ENCODE data around the gene BASP1. TPM values are rescaled to one million over a fixed set of nuclear protein-coding genes. Genes with fewer than 3 reads are reported as not detected.

Gene BASP1
- total and polyA plus RNA-seq, 12 donors, result 7.0 to 24.9 (median 12.7) TPM

- no peaks in the 10 kb centered on the region for H3K27me3 ChIP-seq
- 67 to 74% (median 73%) methylated on average over 5 of the region's 5 CpGs for WGBS, 4 donors
- DNase-seq, result no peak
- H3K27ac ChIP-seq, result no peak overlapping the region
- no peaks in the 10 kb centered on the region for H3K4me1 ChIP-seq (replicated peaks in 1 of 2)
- intact Hi-C loops (cut with DNase I), result no loop called here
- H3K36me3 ChIP-seq (replicated peaks in 1 of 2), result no peaks in the 10 kb centered on the region
- TF ChIP-seq CTCF (IDR thresholded peaks at IDR 0.05) (no peak), POLR2A (IDR thresholded peaks at IDR 0.05) (no peak)
- H3K4me3 ChIP-seq, result no peak overlapping the region
- H3K9me3 ChIP-seq (replicated peaks in 1 of 3), result no peaks in the 10 kb centered on the region
Observed at GRCh38 chr5:17174965-17175364, 42.5 kb upstream of the BASP1 start.

GRCh38 chr5:17177501-17178372, 39.7 kb upstream of the BASP1 start:
- no peak overlapping the region for H3K27ac ChIP-seq
- no peak overlapping the region for H3K4me3 ChIP-seq
- WGBS, 4 donors, result 67 to 76% (median 70%) methylated on average over 6 of the region's 6 CpGs
- H3K36me3 ChIP-seq (replicated peaks in 1 of 2), result no peaks in the 10 kb centered on the region
- TF ChIP-seq POLR2A (IDR thresholded peaks at IDR 0.05) (no peak), CTCF (IDR thresholded peaks at IDR 0.05) (no peak)
- no peaks in the 10 kb centered on the region for H3K9me3 ChIP-seq (replicated peaks in 1 of 3)
- intact Hi-C loops (cut with DNase I), result no loop called here
- H3K4me1 ChIP-seq (replicated peaks in 1 of 2), result no peaks in the 10 kb centered on the region
- no peaks in the 10 kb centered on the region for H3K27me3 ChIP-seq
- no peak for DNase-seq

GRCh38 chr5:17178373-17178675, 39.1 kb upstream of the BASP1 start:
- TF ChIP-seq POLR2A (IDR thresholded peaks at IDR 0.05), result no peak
- no peak for TF ChIP-seq CTCF (IDR thresholded peaks at IDR 0.05)
- Histone ChIP-seq H3K9me3 (replicated peaks in 1 of 3) (no peaks in the 10 kb centered on the region), H3K27me3 (no peaks in the 10 kb centered on the region), H3K4me1 (replicated peaks in 1 of 2) (no peaks in the 10 kb centered on the region), H3K36me3 (replicated peaks in 1 of 2) (no peaks in the 10 kb centered on the region), H3K27ac (no peak overlapping the region), H3K4me3 (no peak overlapping the region)
- 77 to 88% (median 78%) methylated on average over 2 of the region's 2 CpGs for WGBS, 4 donors
- intact Hi-C loops (cut with DNase I), result no loop called here
- DNase-seq, result no peak

GRCh38 chr5:17180330-17180843, 37.0 kb upstream of the BASP1 start:
- no peaks in the 10 kb centered on the region for H3K4me1 ChIP-seq (replicated peaks in 1 of 2)
- H3K27ac ChIP-seq, result no peak overlapping the region
- no peak for TF ChIP-seq POLR2A (IDR thresholded peaks at IDR 0.05)
- TF ChIP-seq CTCF (IDR thresholded peaks at IDR 0.05), result no peak
- no peaks in the 10 kb centered on the region for H3K9me3 ChIP-seq (replicated peaks in 1 of 3)
- no peaks in the 10 kb centered on the region for H3K27me3 ChIP-seq
- no peak overlapping the region for H3K4me3 ChIP-seq
- no peaks in the 10 kb centered on the region for H3K36me3 ChIP-seq (replicated peaks in 1 of 2)
- no peak for DNase-seq
- intact Hi-C loops (cut with DNase I), result no loop called here
- 80 to 89% (median 87%) methylated on average over 6 of the region's 6 CpGs for WGBS, 4 donors
